Suprapubic skin (tissue), 4 donors: ENCODE data around the gene PALMD. TPM values are rescaled to one million over a fixed set of nuclear protein-coding genes. Genes with fewer than 3 reads are reported as not detected.
A peak's percentile ranks its signal among the peaks of the same experiment; 100 is the strongest.

Experiments used
- DNase-seq, 2 donors: peaks; one replicate each; pipeline ENCODE4 v3.0.0-alpha.2; 2019; ENCODE audit warnings: low spot score in 2 of 2
- H3K27ac ChIP-seq: fragments of 200-600 bp; sonication (generic); one replicate; pipeline ENCODE4 v1.5.1; 2019
- H3K27me3 ChIP-seq: fragments of 200-600 bp; sonication (generic); one replicate; pipeline ENCODE4 v1.5.1; 2019
- H3K36me3 ChIP-seq: fragments of 200-600 bp; sonication (generic); one replicate; pipeline ENCODE4 v1.5.1; 2019
- H3K4me1 ChIP-seq: fragments of 200-600 bp; sonication (generic); one replicate; pipeline ENCODE4 v1.5.1; 2019
- H3K4me3 ChIP-seq: fragments of 200-600 bp; sonication (generic); one replicate; pipeline ENCODE4 v1.5.1; 2019; ENCODE audit warnings: mild to moderate bottlenecking
- H3K9me3 ChIP-seq: fragments of 200-600 bp; sonication (generic); one replicate; pipeline ENCODE4 v1.5.1; 2019
- EP300 ChIP-seq: sonication (generic); formaldehyde crosslinking; IDR thresholded peaks from one replicate; pipeline ENCODE4 v1.6.1; 2017; ENCODE audit warnings: antibody characterized with exemption
- POLR2A ChIP-seq, 2 donors: fragments of 450-650 bp; IDR thresholded peaks; one replicate each; pipeline ENCODE4 v1.6.1; 2017; ENCODE audit warnings: antibody characterized with exemption in 2 of 2, mild to moderate bottlenecking in 2 of 2, moderate library complexity in 2 of 2
- POLR2AphosphoS5 ChIP-seq, 3 donors: sonication (generic); formaldehyde crosslinking; IDR thresholded peaks; one replicate each; pipeline ENCODE4 v1.6.1; 2017; ENCODE audit warnings: antibody characterized with exemption in 3 of 3
- WGBS: methylation state at CpG from one replicate; pipeline ENCODE4 v1.1.5; 2018; 5-methylcytosine and 5-hydroxymethylcytosine counted together
- total RNA-seq, 4 donors: library from RNA; depleted of rRNA; stranded (reverse); fragments of >200 nt; gene quantifications; one replicate each; pipeline ENCODE4 v1.1.0, GENCODE V29; 2016
- TF ChIP-seq, protein P1 (sequence below), 2 donors: fragments of 200-600 bp in 1 of 2; fragments of 450-650 bp in 1 of 2; sonication (generic) in 1 of 2; IDR thresholded peaks; one replicate each; pipeline ENCODE4 v1.5.1; 2016 to 2019; ENCODE audit warnings: antibody characterized with exemption in 2 of 2, mild to moderate bottlenecking in 1 of 2, moderate library complexity in 1 of 2

The PALMD gene
- total RNA-seq, 4 donors from 2014 or later: 111 to 183 (median 138) TPM

DNA sequence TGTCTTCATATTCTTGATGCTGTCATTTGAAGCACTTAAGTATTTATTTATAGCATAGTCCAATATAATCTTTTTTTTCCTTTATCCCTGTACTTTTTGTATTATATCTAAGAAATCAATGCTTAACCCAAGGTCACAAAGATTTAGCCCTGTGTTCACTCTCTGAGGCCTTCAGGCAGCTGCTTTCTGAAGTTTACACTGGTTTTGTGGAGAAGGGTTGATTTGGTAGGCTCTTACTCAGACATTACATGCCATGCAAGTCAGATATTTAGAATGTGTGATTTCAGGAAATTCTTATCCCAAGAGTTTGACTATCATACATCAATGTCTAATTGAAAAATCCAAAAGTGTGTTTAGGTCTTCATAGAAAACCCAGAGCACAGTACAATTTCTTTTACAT is 56.3 kb downstream of the PALMD start:
- peaks cover 14% of the 10 kb centered on the region for H3K4me1 ChIP-seq
- no peaks in the 10 kb centered on the region for H3K9me3 ChIP-seq
- H3K36me3 ChIP-seq: no peaks in the 10 kb centered on the region
- no peak for DNase-seq
- H3K4me3 ChIP-seq: no peak overlapping the region
- H3K27me3 ChIP-seq: no peaks in the 10 kb centered on the region
- no peak overlapping the region for H3K27ac ChIP-seq
- TF ChIP-seq, protein P1, sequence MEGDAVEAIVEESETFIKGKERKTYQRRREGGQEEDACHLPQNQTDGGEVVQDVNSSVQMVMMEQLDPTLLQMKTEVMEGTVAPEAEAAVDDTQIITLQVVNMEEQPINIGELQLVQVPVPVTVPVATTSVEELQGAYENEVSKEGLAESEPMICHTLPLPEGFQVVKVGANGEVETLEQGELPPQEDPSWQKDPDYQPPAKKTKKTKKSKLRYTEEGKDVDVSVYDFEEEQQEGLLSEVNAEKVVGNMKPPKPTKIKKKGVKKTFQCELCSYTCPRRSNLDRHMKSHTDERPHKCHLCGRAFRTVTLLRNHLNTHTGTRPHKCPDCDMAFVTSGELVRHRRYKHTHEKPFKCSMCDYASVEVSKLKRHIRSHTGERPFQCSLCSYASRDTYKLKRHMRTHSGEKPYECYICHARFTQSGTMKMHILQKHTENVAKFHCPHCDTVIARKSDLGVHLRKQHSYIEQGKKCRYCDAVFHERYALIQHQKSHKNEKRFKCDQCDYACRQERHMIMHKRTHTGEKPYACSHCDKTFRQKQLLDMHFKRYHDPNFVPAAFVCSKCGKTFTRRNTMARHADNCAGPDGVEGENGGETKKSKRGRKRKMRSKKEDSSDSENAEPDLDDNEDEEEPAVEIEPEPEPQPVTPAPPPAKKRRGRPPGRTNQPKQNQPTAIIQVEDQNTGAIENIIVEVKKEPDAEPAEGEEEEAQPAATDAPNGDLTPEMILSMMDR (IDR thresholded peaks at IDR 0.05): no peak
- no peak for TF ChIP-seq POLR2A (IDR thresholded peaks at IDR 0.05)
- no peak for TF ChIP-seq POLR2AphosphoS5 (IDR thresholded peaks at IDR 0.05)
- no peak for TF ChIP-seq EP300

DNA sequence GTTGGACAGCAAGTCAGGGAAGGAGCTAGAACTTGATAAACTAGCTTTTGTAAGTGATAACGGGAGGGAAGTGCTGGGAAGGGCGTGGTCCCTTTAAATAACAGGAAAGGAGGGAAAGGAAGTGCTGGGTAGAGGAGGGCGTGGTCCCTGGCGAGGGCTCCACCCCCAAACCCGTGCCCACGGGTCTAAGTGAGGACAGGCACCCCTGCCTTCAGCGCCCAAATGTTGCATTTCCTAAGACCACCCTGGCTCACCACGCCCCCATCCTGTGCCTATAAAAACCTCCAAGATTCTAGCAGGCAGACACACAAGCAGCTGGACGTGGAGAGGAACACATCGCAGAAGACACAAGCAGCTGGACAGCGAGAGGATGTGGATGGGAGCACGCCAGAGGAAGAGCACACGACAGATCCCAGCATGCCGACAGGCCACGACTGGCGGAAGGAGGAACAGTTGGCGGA is 58.5 kb downstream of the PALMD start:
- Histone ChIP-seq H3K4me3 (no peak overlapping the region), H3K27ac (no peak overlapping the region), H3K9me3 (no peaks in the 10 kb centered on the region), H3K4me1 (peaks cover 16% of the 10 kb centered on the region), H3K36me3 (peaks cover 14% of the 10 kb centered on the region), H3K27me3 (no peaks in the 10 kb centered on the region)
- TF ChIP-seq EP300 (no peak), POLR2A (IDR thresholded peaks at IDR 0.05) (no peak), POLR2AphosphoS5 (IDR thresholded peaks at IDR 0.05) (no peak)
- TF ChIP-seq, protein P1 (IDR thresholded peaks at IDR 0.05): no peak
- no peak for DNase-seq
- 65% methylated on average over 17 of the region's 17 CpGs for WGBS

DNA sequence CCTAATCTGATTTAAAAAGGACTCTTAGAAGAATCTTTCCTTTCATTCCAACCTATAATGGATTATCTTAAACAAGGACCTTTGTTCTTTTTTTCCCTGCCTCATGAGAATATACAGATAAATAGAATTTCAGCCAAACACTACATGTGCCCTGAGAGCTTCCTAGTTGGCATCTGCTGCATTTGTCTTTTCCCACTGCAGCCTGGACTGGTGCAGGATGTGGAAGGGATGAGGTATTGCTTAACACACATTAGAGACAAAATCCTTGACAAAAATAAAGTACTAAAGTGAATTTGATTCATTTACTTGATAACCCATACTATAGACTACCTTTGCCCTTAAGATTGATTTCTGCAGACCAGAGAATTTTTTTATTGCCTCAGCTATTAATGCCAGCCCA is 59.5 kb downstream of the PALMD start:
- no peak for DNase-seq
- no peak overlapping the region for H3K4me3 ChIP-seq
- no peak overlapping the region for H3K27ac ChIP-seq
- H3K27me3 ChIP-seq: no peaks in the 10 kb centered on the region
- peaks cover 16% of the 10 kb centered on the region for H3K4me1 ChIP-seq
- TF ChIP-seq, protein P1 (IDR thresholded peaks at IDR 0.05): no peak
- no peaks in the 10 kb centered on the region for H3K9me3 ChIP-seq
- H3K36me3 ChIP-seq: peaks cover 24% of the 10 kb centered on the region

DNA sequence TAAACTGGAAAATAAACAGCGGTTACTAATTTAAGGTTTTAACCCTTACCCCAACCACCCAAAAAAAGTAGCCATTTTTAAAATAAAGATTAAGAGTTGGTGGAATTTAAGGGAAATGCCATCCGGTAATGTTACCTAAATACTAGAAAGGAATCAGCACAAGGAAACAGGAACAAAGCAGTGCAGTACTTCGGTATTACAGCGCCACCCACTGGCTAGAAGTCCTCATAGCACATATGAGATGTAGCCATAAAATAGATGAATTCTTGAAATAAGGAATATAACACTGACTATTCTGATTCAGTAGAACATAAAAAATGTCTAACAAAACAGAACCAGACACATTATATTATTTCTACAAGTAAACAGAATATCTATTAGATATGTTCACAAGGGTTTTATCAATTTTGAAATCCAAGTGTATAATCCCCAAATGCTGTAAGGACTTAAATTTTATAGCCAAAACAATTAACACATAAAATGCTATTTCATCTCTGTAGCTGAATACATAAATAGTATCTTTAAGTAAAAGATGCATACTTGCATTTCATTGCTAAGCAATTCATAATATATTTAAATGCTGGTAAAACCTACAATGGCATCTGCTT is 61.7 kb downstream of the PALMD start:
- peak; percentile 78 to 83 for DNase-seq
- no peak overlapping the region for H3K4me3 ChIP-seq
- H3K27ac ChIP-seq: no peak overlapping the region
- H3K27me3 ChIP-seq: no peaks in the 10 kb centered on the region
- no peaks in the 10 kb centered on the region for H3K9me3 ChIP-seq
- 22% methylated on average over 4 of the region's 4 CpGs for WGBS
- TF ChIP-seq EP300 (no peak), POLR2A (IDR thresholded peaks at IDR 0.05) (no peak), POLR2AphosphoS5 (IDR thresholded peaks at IDR 0.05) (no peak)
- TF ChIP-seq, protein P1 (IDR thresholded peaks at IDR 0.05): peak; percentile 69 to 81
- H3K4me1 ChIP-seq: peaks cover 16% of the 10 kb centered on the region
- peaks cover 42% of the 10 kb centered on the region for H3K36me3 ChIP-seq

DNA sequence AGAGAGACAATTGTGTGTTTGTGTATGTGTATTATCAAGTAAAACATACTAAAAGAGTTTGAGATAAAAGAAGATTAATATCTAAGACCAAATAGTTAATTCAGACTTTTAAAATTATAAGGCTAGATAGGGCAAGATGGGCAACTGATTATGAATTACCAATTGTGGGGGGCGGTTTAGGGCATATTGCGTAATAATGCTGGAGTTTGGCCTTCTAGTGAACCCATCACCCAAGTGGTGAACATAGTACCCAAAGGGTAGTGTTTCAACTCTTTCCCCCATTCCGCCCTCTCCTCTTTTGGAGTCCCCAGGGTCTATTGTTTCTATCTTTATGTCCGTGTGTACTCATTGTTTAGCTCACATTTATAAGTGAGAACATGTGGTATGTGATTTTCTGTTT is 65.1 kb downstream of the PALMD start:
- peaks cover 59% of the 10 kb centered on the region for H3K36me3 ChIP-seq
- TF ChIP-seq POLR2A (IDR thresholded peaks at IDR 0.05): no peak
- TF ChIP-seq EP300: no peak
- TF ChIP-seq, protein P1 (IDR thresholded peaks at IDR 0.05): no peak
- TF ChIP-seq POLR2AphosphoS5 (IDR thresholded peaks at IDR 0.05): no peak
- H3K4me1 ChIP-seq: peaks cover 3% of the 10 kb centered on the region
- H3K27me3 ChIP-seq: no peaks in the 10 kb centered on the region
- no peak overlapping the region for H3K27ac ChIP-seq
- H3K9me3 ChIP-seq: no peaks in the 10 kb centered on the region
- WGBS: 88% methylated on average over 4 of the region's 4 CpGs
- H3K4me3 ChIP-seq: no peak overlapping the region
- no peak for DNase-seq
